Keratinocyte (primary cell): ENCODE data around the gene FBXL17. TPM values are rescaled to one million over a fixed set of nuclear protein-coding genes. Genes with fewer than 3 reads are reported as not detected.

Experiments
- DNase-seq: peaks from one replicate; pipeline ENCODE4 v3.0.0-alpha.2; 2011; ENCODE audit warnings: low read depth, missing footprints, low spot score
- FAIRE-seq: peaks from 2 replicates; lab custom pipeline; 2011; peaks lifted over from hg19 to GRCh38; lab: Jason Lieb, UNC
- H2AFZ ChIP-seq: 2 replicates; pipeline ENCODE4 v1.6.0; 2012; ENCODE audit warnings: low read length, control low read depth, inconsistent platforms; ENCODE audit not compliant: control insufficient read depth
- H3K27ac ChIP-seq: 2 replicates; pipeline ENCODE4 v1.5.1; 2011; ENCODE audit warnings: low read length; ENCODE audit not compliant: control insufficient read depth, insufficient read depth
- H3K27me3 ChIP-seq: 3 replicates; pipeline ENCODE4 v1.6.0; 2011; ENCODE audit warnings: low read length; ENCODE audit not compliant: control insufficient read depth, insufficient read depth; ENCODE audit errors: extremely low read depth
- H3K36me3 ChIP-seq, 2 experiments: 2 replicates in 1 of 2; 3 replicates in 1 of 2; pipeline ENCODE4 v1.5.1; 2011; ENCODE audit warnings: low read length in 2 of 2, mild to moderate bottlenecking in 1 of 2; ENCODE audit not compliant: control insufficient read depth in 2 of 2, insufficient read depth in 2 of 2; ENCODE audit errors: extremely low read depth in 1 of 2
- H3K4me1 ChIP-seq: 3 replicates; pipeline ENCODE4 v1.5.1; 2011; ENCODE audit warnings: low read length; ENCODE audit not compliant: control insufficient read depth, insufficient read depth; ENCODE audit errors: extremely low read depth
- H3K4me2 ChIP-seq: 3 replicates; pipeline ENCODE4 v1.6.0; 2011; ENCODE audit warnings: low read depth, low read length; ENCODE audit not compliant: control insufficient read depth, insufficient read depth; ENCODE audit errors: extremely low read depth
- H3K4me3 ChIP-seq, 3 experiments: fragments of 200-600 bp in 1 of 3; sonication (generic) in 1 of 3; 2 replicates in 2 of 3; 3 replicates in 1 of 3; pipeline ENCODE4 v1.5.1; 2011 to 2016; ENCODE audit warnings: low read length in 3 of 3, mild to moderate bottlenecking in 3 of 3, control low read depth in 2 of 3, inconsistent platforms in 1 of 3, low read depth in 1 of 3, mixed read lengths in 1 of 3, mixed run types in 1 of 3, moderate library complexity in 1 of 3; ENCODE audit not compliant: control insufficient read depth in 2 of 3, insufficient read depth in 2 of 3; ENCODE audit errors: extremely low read depth in 1 of 3
- H3K79me2 ChIP-seq: 2 replicates; pipeline ENCODE4 v1.6.0; 2012; ENCODE audit warnings: low read length; ENCODE audit not compliant: control insufficient read depth, insufficient read depth
- H3K9ac ChIP-seq: 3 replicates; pipeline ENCODE4 v1.6.0; 2011; ENCODE audit warnings: low read length; ENCODE audit not compliant: control insufficient read depth, insufficient read depth; ENCODE audit errors: extremely low read depth
- H3K9me1 ChIP-seq: 3 replicates; pipeline ENCODE4 v1.6.0; 2011; ENCODE audit warnings: low read length; ENCODE audit not compliant: control insufficient read depth, insufficient read depth; ENCODE audit errors: extremely low read depth
- H3K9me3 ChIP-seq: 2 replicates; pipeline ENCODE4 v1.5.1; 2012; ENCODE audit warnings: low read depth, low read length; ENCODE audit not compliant: control insufficient read depth
- H4K20me1 ChIP-seq: 3 replicates; pipeline ENCODE4 v1.6.0; 2011; ENCODE audit warnings: low read length; ENCODE audit not compliant: control insufficient read depth, insufficient read depth; ENCODE audit errors: extremely low read depth
- EZH2 ChIP-seq: IDR thresholded peaks from one replicate; pipeline ENCODE4 v1.6.1; 2012; ENCODE audit warnings: inconsistent platforms, mild to moderate bottlenecking, low read length, moderate library complexity
- dilution Hi-C: fragments of 300-500 bp; cut with MboI; formaldehyde crosslinking; loops from one replicate; pipeline ENCODE4 v1.7.0; 2020; ENCODE audit warnings: low sequenced_read_pairs; ENCODE audit not compliant: extremely low pct_ligation_motif_present
- polyA plus RNA-seq, 5 experiments: library from polyadenylated mRNA; depleted of rRNA in 3 of 5; stranded (reverse) in 3 of 5; stranded (forward) in 1 of 5; unstranded in 1 of 5; fragments of >200 nt; gene quantifications; 1 replicate in 1 of 5; 2 replicates in 3 of 5; 3 replicates in 1 of 5; pipeline versions ENCODE4 v1.2.1 to v1.2.3, GENCODE V29; 2011 to 2012; ENCODE audit warnings: missing spikeins in 2 of 5, low read depth in 1 of 5, low replicate concordance in 1 of 5
- TF ChIP-seq, protein P1 (sequence below), 3 experiments: IDR thresholded peaks in 1 of 3; conservative IDR thresholded peaks in 1 of 3; optimal IDR thresholded peaks in 1 of 3; 2 replicates in 2 of 3; 3 replicates in 1 of 3; pipeline versions ENCODE3 to v1.5.1; 2011; ENCODE audit warnings: low read length in 3 of 3, mild to moderate bottlenecking in 3 of 3, moderate library complexity in 2 of 3, control low read depth in 1 of 3, inconsistent platforms in 1 of 3; ENCODE audit not compliant: insufficient read depth in 2 of 3; ENCODE audit errors: extremely low read depth in 1 of 3

FBXL17 gene
- polyA plus RNA-seq, 1 donor (not counting 4 experiments of a cell fraction or from before 2014, with no cell fraction given) = 5.7 TPM

DNA sequence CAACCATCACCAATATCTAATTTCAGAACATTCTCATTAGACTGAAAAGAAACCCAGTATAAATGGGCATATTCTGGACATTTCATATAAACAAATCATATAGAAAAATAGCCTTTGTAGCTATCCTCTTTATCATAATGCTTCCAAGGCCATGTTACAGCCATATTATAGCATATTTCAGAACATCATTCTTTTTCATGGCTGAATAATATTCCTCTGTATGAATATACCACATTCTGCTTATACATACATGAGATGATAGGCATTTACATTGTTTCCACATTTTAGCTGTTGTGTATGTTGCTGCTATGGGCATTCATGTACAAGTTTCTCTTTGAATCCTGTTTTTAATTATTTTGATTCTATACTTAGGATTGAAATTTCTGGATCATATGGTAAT, 167.0 kb downstream of the FBXL17 start:
- no peaks in the 10 kb centered on the region for H4K20me1 ChIP-seq
- no peak overlapping the region for H3K4me2 ChIP-seq
- no peak for FAIRE-seq
- TF ChIP-seq EZH2 = no peak
- TF ChIP-seq, protein P1, sequence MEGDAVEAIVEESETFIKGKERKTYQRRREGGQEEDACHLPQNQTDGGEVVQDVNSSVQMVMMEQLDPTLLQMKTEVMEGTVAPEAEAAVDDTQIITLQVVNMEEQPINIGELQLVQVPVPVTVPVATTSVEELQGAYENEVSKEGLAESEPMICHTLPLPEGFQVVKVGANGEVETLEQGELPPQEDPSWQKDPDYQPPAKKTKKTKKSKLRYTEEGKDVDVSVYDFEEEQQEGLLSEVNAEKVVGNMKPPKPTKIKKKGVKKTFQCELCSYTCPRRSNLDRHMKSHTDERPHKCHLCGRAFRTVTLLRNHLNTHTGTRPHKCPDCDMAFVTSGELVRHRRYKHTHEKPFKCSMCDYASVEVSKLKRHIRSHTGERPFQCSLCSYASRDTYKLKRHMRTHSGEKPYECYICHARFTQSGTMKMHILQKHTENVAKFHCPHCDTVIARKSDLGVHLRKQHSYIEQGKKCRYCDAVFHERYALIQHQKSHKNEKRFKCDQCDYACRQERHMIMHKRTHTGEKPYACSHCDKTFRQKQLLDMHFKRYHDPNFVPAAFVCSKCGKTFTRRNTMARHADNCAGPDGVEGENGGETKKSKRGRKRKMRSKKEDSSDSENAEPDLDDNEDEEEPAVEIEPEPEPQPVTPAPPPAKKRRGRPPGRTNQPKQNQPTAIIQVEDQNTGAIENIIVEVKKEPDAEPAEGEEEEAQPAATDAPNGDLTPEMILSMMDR (optimal IDR thresholded peaks at IDR 0.05 in 1 of 3, IDR thresholded peaks at IDR 0.05 in 1 of 3, conservative IDR thresholded peaks at IDR 0.05 in 1 of 3; ENCODE audit: extremely low read depth in 1 of 3, insufficient read depth in 2 of 3, low read length in 3 of 3) = no peak
- no peak overlapping the region for H2AFZ ChIP-seq
- H3K36me3 ChIP-seq = no peaks in the 10 kb centered on the region
- H3K4me3 ChIP-seq = no peak overlapping the region
- H3K79me2 ChIP-seq = no peaks in the 10 kb centered on the region
- DNase-seq = no peak
- no peaks in the 10 kb centered on the region for H3K9me3 ChIP-seq
- dilution Hi-C loops = no loop called here
- no peaks in the 10 kb centered on the region for H3K4me1 ChIP-seq
- H3K9me1 ChIP-seq = no peaks in the 10 kb centered on the region
- H3K27me3 ChIP-seq = no peaks in the 10 kb centered on the region
- no peak overlapping the region for H3K9ac ChIP-seq
- H3K27ac ChIP-seq = no peak overlapping the region

DNA sequence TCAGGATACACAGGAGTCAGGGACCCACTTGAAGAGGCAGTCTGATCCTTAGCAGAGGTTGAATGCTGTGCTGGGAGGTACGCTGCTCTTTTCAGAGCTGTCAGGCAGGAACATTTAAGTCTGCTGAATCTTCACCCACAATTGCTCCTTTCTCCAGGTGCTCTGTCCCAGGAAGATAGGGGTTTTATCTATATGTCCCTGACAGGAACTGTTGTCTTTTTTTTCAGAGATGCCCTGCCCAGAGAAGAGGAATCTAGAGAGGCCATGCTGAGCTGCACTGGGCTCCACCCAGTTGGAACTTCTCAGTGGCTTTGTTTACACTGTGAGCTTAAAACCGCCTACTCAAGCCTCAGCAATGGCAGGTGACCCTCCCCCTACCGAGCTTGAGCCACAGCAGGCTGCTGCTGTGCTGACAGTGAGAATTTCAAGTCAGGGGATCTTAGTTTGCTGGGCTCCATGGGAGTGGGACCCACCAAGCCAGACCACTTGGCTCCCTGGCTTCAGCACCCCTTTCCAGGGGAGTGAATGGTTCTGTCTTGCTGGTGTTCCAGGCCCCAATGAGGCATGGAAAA, 169.0 kb downstream of the FBXL17 start:
- no peak for FAIRE-seq

More for the DNA sequence above, 169.0 kb downstream of the FBXL17 start:
- no peak overlapping the region for H3K9ac ChIP-seq
- no peak for TF ChIP-seq EZH2
- TF ChIP-seq, protein P1 (optimal IDR thresholded peaks at IDR 0.05 in 1 of 3, IDR thresholded peaks at IDR 0.05 in 1 of 3, conservative IDR thresholded peaks at IDR 0.05 in 1 of 3; ENCODE audit: extremely low read depth in 1 of 3, insufficient read depth in 2 of 3, low read length in 3 of 3) = no peak
- no peaks in the 10 kb centered on the region for H4K20me1 ChIP-seq
- no peaks in the 10 kb centered on the region for H3K9me1 ChIP-seq
- no peaks in the 10 kb centered on the region for H3K4me1 ChIP-seq
- H3K4me2 ChIP-seq = no peak overlapping the region
- H3K27me3 ChIP-seq = no peaks in the 10 kb centered on the region
- DNase-seq = no peak
- no peak overlapping the region for H3K4me3 ChIP-seq
- no peaks in the 10 kb centered on the region for H3K36me3 ChIP-seq
- no peak overlapping the region for H3K27ac ChIP-seq
- no peak overlapping the region for H2AFZ ChIP-seq
- H3K9me3 ChIP-seq = no peaks in the 10 kb centered on the region
- H3K79me2 ChIP-seq = no peaks in the 10 kb centered on the region
- dilution Hi-C loops = no loop called here
